K562 (cell line): ENCODE results near the gene AUNIP. TPM values are rescaled to one million over a fixed set of nuclear protein-coding genes. Genes with fewer than 3 reads are reported as not detected.

Experiments used
- CBFA2T2 ChIP-seq: fragments of 450-650 bp; conservative IDR thresholded peaks from 2 replicates; pipeline ENCODE4 v1.6.1; 2017; ENCODE audit warnings: mild to moderate bottlenecking
- CREB1 ChIP-seq, 2 experiments: sonication (generic) in 1 of 2; formaldehyde crosslinking in 1 of 2; IDR thresholded peaks; 2 replicates each; pipeline versions ENCODE4 v1.6.1 to v1.8.0; 2012 to 2022; ENCODE audit warnings: inconsistent platforms in 1 of 2, mild to moderate bottlenecking in 1 of 2, missing genetic modification reagents in 1 of 2, moderate library complexity in 1 of 2
- MCM3 ChIP-seq: fragments of 450-650 bp; IDR thresholded peaks from 2 replicates; pipeline ENCODE4 v1.6.1; 2016
- SETDB1 ChIP-seq: IDR thresholded peaks from one replicate; pipeline ENCODE4 v1.6.1; 2012; ENCODE audit warnings: low read length, control low read depth, inconsistent platforms
- SLC30A9 ChIP-seq: fragments of 250-450 bp; sonication (Bioruptor Pico); IDR thresholded peaks from 2 replicates; pipeline ENCODE4 v1.8.0; 2022; ENCODE audit warnings: mild to moderate bottlenecking, moderate library complexity
- TCF7 ChIP-seq: sonication (generic); IDR thresholded peaks from 2 replicates; pipeline ENCODE4 v1.6.1; 2016; ENCODE audit warnings: antibody characterized with exemption, borderline replicate concordance
- ZFP36 ChIP-seq: fragments of 150-350 bp; IDR thresholded peaks from 2 replicates; pipeline ENCODE4 v1.6.1; 2018; ENCODE audit warnings: low read length, low read depth; ENCODE audit not compliant: partially characterized antibody
- ZNF239 ChIP-seq: fragments of 250-450 bp; sonication (Bioruptor Pico); IDR thresholded peaks from 2 replicates; pipeline ENCODE4 v1.4.0; 2020; ENCODE audit warnings: mild to moderate bottlenecking
- ZNF274 ChIP-seq: IDR thresholded peaks from 2 replicates; pipeline ENCODE4 v1.6.1; 2011; ENCODE audit warnings: low read depth, mild to moderate bottlenecking, low read length, moderate library complexity, borderline replicate concordance
- ZNF695 ChIP-seq: fragments of 450-650 bp; formaldehyde crosslinking; IDR thresholded peaks from 2 replicates; pipeline ENCODE4 v1.4.0; 2020; ENCODE audit warnings: mild to moderate bottlenecking, moderate library complexity
- polyA plus RNA-seq, 8 experiments: library from polyadenylated mRNA; depleted of rRNA in 4 of 8; stranded (reverse) in 5 of 8; unstranded in 3 of 8; fragments of >200 nt; fragmentation: Nextera tagmentation in 2 of 8; fragmentation: Illumina TruSeq in 1 of 8; extraction: Ambion mirVana in 2 of 8; extraction: Trizol in 1 of 8; gene quantifications; 2 replicates each; pipeline versions ENCODE4 v1.2.1 to v1.2.3, GENCODE V29; 2011 to 2014; ENCODE audit warnings: inconsistent platforms in 1 of 8, missing spikeins in 1 of 8
- total RNA-seq, 7 experiments: library from RNA; depleted of rRNA in 6 of 7; stranded (reverse); fragments of >200 nt in 6 of 7; fragmentation: Illumina TruSeq in 2 of 7; extraction: Trizol in 2 of 7; gene quantifications; 2 replicates each; pipeline versions ENCODE4 v1.2.1 to v1.2.3, GENCODE V29; 2011 to 2021; ENCODE audit warnings: low replicate concordance in 1 of 7
- TF ChIP-seq, protein P1 (sequence below): conservative IDR thresholded peaks from 2 replicates; pipeline ENCODE4 v1.6.1; 2011; ENCODE audit warnings: low read depth, mild to moderate bottlenecking, low read length; ENCODE audit not compliant: control insufficient read depth
- TF ChIP-seq, protein P2 (sequence below): fragments of 200-400 bp; formaldehyde crosslinking; IDR thresholded peaks from 2 replicates; pipeline ENCODE4 v1.6.1; 2017; ENCODE audit warnings: mild to moderate bottlenecking, low read depth, low read length, moderate library complexity
- TF ChIP-seq, protein P3 (sequence below), 2 experiments: fragments of 450-650 bp; conservative IDR thresholded peaks; 2 replicates each; pipeline ENCODE4 v1.6.1; 2017; ENCODE audit warnings: mild to moderate bottlenecking in 2 of 2, moderate library complexity in 2 of 2
- TF ChIP-seq, protein P4 (sequence below): fragments of 450-650 bp; IDR thresholded peaks from 2 replicates; pipeline ENCODE4 v1.6.1; 2016; ENCODE audit warnings: low read depth, mild to moderate bottlenecking, moderate library complexity

AUNIP gene
- total and polyA plus RNA-seq, 9 of the 15 experiments (the other 6 are each of a cell fraction or from before 2014, with no cell fraction given): 12.1 to 53.8 (median 47.1) TPM

DNA sequence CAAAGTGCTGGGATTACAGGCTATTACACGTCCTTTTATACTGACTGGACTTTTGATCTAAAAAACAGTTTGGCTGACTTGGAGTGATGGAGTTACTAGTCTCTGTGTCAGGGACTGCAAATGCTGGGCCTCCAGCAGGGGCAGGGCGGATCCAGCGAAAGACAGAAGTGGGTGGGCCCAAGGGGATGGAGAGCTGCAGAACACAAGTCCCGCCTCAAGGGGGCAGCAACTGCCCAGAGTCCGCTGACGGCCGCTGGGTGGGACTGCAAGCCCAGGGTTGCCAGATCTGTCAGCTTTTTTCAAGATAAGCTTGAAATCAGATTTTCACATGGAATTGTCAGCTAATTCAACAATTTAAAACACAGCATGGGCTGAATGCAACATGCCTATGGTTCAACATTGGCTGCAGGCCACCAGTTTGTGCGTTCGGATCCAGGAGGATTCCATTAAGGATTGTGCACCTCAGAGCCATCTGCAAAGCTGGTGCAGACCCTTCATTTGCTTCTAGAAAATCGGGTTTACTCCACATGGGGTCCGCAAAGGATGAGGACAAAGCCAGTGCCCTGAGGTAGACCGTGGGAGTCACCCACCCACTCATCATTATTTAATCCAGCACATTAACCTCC, 36.2 kb upstream of the AUNIP start (continued):
- peak; percentile 32; the same call in 1 of the 2 replicates for TF ChIP-seq ZNF239
- TF ChIP-seq, protein P1, sequence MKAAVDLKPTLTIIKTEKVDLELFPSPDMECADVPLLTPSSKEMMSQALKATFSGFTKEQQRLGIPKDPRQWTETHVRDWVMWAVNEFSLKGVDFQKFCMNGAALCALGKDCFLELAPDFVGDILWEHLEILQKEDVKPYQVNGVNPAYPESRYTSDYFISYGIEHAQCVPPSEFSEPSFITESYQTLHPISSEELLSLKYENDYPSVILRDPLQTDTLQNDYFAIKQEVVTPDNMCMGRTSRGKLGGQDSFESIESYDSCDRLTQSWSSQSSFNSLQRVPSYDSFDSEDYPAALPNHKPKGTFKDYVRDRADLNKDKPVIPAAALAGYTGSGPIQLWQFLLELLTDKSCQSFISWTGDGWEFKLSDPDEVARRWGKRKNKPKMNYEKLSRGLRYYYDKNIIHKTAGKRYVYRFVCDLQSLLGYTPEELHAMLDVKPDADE: no peak; the same call in 1 of the 2 replicates
- TF ChIP-seq, protein P2, sequence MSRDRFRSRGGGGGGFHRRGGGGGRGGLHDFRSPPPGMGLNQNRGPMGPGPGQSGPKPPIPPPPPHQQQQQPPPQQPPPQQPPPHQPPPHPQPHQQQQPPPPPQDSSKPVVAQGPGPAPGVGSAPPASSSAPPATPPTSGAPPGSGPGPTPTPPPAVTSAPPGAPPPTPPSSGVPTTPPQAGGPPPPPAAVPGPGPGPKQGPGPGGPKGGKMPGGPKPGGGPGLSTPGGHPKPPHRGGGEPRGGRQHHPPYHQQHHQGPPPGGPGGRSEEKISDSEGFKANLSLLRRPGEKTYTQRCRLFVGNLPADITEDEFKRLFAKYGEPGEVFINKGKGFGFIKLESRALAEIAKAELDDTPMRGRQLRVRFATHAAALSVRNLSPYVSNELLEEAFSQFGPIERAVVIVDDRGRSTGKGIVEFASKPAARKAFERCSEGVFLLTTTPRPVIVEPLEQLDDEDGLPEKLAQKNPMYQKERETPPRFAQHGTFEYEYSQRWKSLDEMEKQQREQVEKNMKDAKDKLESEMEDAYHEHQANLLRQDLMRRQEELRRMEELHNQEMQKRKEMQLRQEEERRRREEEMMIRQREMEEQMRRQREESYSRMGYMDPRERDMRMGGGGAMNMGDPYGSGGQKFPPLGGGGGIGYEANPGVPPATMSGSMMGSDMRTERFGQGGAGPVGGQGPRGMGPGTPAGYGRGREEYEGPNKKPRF: no peak
- TF ChIP-seq TCF7: peak; percentile 74
- TF ChIP-seq, protein P3, sequence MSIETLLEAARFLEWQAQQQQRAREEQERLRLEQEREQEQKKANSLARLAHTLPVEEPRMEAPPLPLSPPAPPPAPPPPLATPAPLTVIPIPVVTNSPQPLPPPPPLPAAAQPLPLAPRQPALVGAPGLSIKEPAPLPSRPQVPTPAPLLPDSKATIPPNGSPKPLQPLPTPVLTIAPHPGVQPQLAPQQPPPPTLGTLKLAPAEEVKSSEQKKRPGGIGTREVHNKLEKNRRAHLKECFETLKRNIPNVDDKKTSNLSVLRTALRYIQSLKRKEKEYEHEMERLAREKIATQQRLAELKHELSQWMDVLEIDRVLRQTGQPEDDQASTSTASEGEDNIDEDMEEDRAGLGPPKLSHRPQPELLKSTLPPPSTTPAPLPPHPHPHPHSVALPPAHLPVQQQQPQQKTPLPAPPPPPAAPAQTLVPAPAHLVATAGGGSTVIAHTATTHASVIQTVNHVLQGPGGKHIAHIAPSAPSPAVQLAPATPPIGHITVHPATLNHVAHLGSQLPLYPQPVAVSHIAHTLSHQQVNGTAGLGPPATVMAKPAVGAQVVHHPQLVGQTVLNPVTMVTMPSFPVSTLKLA (conservative IDR thresholded peaks at IDR 0.05): peak; percentile 48 to 58; a peak in 3 of 4 replicates
- TF ChIP-seq, protein P4, sequence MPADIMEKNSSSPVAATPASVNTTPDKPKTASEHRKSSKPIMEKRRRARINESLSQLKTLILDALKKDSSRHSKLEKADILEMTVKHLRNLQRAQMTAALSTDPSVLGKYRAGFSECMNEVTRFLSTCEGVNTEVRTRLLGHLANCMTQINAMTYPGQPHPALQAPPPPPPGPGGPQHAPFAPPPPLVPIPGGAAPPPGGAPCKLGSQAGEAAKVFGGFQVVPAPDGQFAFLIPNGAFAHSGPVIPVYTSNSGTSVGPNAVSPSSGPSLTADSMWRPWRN: no peak
- no peak for TF ChIP-seq CBFA2T2
- no peak for TF ChIP-seq ZFP36
- no peak for TF ChIP-seq SLC30A9 (CRISPR knock-in tag)
- TF ChIP-seq SETDB1: no peak
- TF ChIP-seq ZNF274: no peak
- TF ChIP-seq ZNF695 (CRISPR knock-in tag): no peak
- TF ChIP-seq CREB1 (IDR thresholded peaks at IDR 0.05): peak; percentile 38; the same call in 1 of the 2 replicates
- no peak; the same call in 1 of the 2 replicates for TF ChIP-seq CREB1 (CRISPR knock-in tag; IDR thresholded peaks at IDR 0.05)
- TF ChIP-seq MCM3: no peak
